Measurements from ENCODE around the gene FAM107B. TPM values are rescaled to one million over a fixed set of nuclear protein-coding genes. Genes with fewer than 3 reads are reported as not detected.

FAM107B gene
- total and polyA plus RNA-seq, 11 donors = 1.9 to 27.6 (median 4.9) TPM

DNA sequence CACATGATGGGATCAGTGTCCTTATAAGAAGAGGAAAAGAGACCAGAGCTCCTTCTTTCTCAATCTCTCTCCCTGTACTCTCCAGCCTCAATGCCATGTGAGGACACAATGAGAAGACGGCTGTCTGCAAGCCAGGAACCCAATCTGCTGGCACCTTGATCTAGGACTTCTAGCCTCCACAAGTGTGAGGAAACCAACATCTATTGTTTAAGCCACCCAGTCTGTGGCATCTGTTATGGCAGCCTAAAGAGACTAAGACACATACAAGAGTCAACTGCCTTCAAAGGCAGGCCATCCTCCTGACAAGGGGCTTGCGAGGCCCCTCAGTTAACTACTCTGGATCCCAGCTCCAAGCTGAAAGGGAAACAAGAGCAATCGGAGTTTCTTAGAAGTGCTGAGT, 225.7 kb downstream of the FAM107B start:
- Histone ChIP-seq H3K4me1 (peaks cover 0 to 63% (median 0%) of the 10 kb centered on the region in 12 donors), H3K27me3 (no peaks in the 10 kb centered on the region), H3K36me3 (peaks cover 0 to 4% (median 0%) of the 10 kb centered on the region in 9 donors), H3K27ac (no peak overlapping the region), H3K4me3 (no peak overlapping the region), H3K9me3 (no peaks in the 10 kb centered on the region)
- no peak for DNase-seq
- intact Hi-C loops (cut with DNase I) = no loop called here
- ATAC-seq = no peak
- TF ChIP-seq POLR2A (IDR thresholded peaks at IDR 0.05) = no peak
- 95 to 100% (median 96%) methylated on average over 3 of the region's 3 CpGs for WGBS, 4 donors

DNA sequence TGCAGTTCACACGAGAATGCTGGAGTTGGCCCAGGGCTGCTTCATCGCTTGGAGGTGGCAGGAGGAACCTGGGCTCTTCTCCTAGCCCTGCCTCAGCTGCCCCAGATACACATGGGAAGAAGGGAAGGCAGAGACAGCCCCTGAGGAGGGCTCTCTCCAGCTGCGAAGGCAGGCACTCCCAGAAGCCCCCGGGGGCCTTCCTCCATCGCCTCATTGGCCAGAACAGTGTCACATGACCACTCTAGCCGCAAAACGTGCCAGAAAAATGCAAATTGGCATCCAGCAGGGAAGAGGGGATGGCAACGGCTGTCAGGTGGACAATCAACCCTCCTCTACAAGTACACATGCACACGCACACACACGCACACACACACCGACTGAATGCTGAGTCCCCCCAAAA, 226.2 kb downstream of the FAM107B start:
- ATAC-seq (no peak), DNase-seq (no peak)
- Histone ChIP-seq H3K9me3 (no peaks in the 10 kb centered on the region), H3K27me3 (no peaks in the 10 kb centered on the region), H3K36me3 (peaks cover 0 to 4% (median 0%) of the 10 kb centered on the region in 9 donors), H3K27ac (no peak overlapping the region), H3K4me1 (peaks cover 0 to 63% (median 2%) of the 10 kb centered on the region in 12 donors), H3K4me3 (no peak overlapping the region)
- WGBS, 4 donors = 79 to 91% (median 86%) methylated on average over 6 to 11 of the region's 11 CpGs
- TF ChIP-seq, protein P1, sequence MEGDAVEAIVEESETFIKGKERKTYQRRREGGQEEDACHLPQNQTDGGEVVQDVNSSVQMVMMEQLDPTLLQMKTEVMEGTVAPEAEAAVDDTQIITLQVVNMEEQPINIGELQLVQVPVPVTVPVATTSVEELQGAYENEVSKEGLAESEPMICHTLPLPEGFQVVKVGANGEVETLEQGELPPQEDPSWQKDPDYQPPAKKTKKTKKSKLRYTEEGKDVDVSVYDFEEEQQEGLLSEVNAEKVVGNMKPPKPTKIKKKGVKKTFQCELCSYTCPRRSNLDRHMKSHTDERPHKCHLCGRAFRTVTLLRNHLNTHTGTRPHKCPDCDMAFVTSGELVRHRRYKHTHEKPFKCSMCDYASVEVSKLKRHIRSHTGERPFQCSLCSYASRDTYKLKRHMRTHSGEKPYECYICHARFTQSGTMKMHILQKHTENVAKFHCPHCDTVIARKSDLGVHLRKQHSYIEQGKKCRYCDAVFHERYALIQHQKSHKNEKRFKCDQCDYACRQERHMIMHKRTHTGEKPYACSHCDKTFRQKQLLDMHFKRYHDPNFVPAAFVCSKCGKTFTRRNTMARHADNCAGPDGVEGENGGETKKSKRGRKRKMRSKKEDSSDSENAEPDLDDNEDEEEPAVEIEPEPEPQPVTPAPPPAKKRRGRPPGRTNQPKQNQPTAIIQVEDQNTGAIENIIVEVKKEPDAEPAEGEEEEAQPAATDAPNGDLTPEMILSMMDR (IDR thresholded peaks at IDR 0.05) = no peak
- no peak for TF ChIP-seq POLR2A (IDR thresholded peaks at IDR 0.05)
- intact Hi-C loops (cut with DNase I) = no loop called here

DNA sequence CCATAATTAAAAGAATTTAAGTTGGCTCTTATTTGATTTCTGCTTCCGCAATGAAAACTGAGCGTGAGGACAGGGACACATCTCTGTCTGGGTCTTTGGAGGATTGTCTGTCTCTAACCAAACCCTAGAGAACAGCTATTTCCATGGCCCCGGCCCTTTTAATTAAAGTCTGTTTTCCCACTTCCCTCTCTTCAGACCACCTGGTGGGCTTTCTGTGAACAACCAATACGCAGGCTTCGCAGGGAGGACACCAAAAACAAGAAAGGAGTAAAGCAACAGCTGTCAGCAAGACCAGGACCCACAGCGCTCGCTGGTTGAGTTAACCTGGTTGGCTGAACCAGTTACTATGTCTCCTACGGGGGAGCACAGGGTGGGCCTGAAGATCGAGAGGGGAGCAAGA, 226.9 kb downstream of the FAM107B start:
- H3K9me3 ChIP-seq = no peaks in the 10 kb centered on the region
- H3K27ac ChIP-seq = no peak overlapping the region
- H3K4me3 ChIP-seq = no peak overlapping the region
- ATAC-seq (no peak), DNase-seq (no peak)
- no peak for TF ChIP-seq POLR2A (IDR thresholded peaks at IDR 0.05)
- TF ChIP-seq, protein P1 (IDR thresholded peaks at IDR 0.05) = no peak
- H3K4me1 ChIP-seq = peaks cover 0 to 63% (median 2%) of the 10 kb centered on the region in 12 donors
- intact Hi-C loops (cut with DNase I) = no loop called here
- no peaks in the 10 kb centered on the region for H3K27me3 ChIP-seq
- H3K36me3 ChIP-seq = peaks cover 0 to 4% (median 0%) of the 10 kb centered on the region in 9 donors
- WGBS, 4 donors = 90 to 97% (median 92%) methylated on average over 9 of the region's 9 CpGs

DNA sequence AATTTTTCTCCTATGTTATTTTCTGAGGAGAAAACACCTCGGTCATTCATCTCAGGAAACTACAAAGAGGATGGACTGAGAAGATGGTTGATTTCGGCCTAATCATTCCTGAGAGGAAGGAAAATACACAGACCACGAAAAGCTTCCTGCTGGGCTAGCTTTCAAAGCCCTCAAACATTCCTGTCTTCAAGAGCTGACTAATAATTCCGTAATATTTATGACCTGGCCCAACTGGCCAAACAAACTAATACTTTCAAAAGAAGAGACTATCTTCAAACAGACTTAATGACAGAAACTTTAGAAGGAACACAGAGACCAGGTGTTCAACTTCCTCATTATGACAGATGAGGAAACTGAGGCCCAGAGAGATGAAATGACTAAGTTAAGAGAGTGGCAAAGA, 228.9 kb downstream of the FAM107B start:
- intact Hi-C loops (cut with DNase I) = no loop called here
- Histone ChIP-seq H3K4me3 (no peak overlapping the region), H3K4me1 (peaks cover 0 to 51% (median 2%) of the 10 kb centered on the region in 12 donors), H3K9me3 (no peaks in the 10 kb centered on the region), H3K27me3 (no peaks in the 10 kb centered on the region), H3K36me3 (peaks cover 0 to 10% (median 0%) of the 10 kb centered on the region in 9 donors), H3K27ac (no peak overlapping the region)
- TF ChIP-seq, protein P1 (IDR thresholded peaks at IDR 0.05) = no peak
- TF ChIP-seq POLR2A (IDR thresholded peaks at IDR 0.05) = no peak
- ATAC-seq (no peak), DNase-seq (no peak)
- WGBS, 4 donors = 64 to 70% (median 66%) methylated on average over 4 of the region's 4 CpGs

DNA sequence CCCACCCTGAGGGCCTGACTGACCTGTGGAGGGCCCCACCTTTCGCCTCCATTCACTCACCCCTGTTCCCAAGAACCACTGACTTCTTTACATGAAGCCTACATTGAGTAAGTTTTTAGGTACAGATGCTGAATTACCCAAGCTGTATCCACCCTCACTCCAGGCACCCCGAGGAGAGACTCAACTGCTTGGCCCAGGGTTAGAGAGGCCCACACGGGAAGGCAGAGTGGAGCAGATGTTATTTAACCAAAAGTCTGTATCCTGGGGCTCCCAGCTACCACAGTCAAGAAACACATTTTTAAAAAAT, 230.8 kb downstream of the FAM107B start:
- Histone ChIP-seq H3K4me1 (peaks cover 0 to 48% (median 6%) of the 10 kb centered on the region in 12 donors), H3K36me3 (peaks cover 0 to 10% (median 0%) of the 10 kb centered on the region in 9 donors), H3K27ac (peak overlapping the region in 7 of 12 donors; percentile 11 to 90 (median 50)), H3K9me3 (no peaks in the 10 kb centered on the region), H3K4me3 (no peak overlapping the region), H3K27me3 (no peaks in the 10 kb centered on the region)
- no peak for DNase-seq
- TF ChIP-seq POLR2A (IDR thresholded peaks at IDR 0.05) = no peak
- TF ChIP-seq, protein P1 (IDR thresholded peaks at IDR 0.05) = no peak
- 78 to 91% (median 84%) methylated on average over 3 of the region's 3 CpGs for WGBS, 4 donors
- intact Hi-C loops (cut with DNase I) = no loop called here
- ATAC-seq = no peak

All from heart left ventricle (tissue), 16 donors.